GM23248 (cell line): ENCODE results near the gene ACVR1B. TPM values are rescaled to one million over a fixed set of nuclear protein-coding genes. Genes with fewer than 3 reads are reported as not detected.

Source experiments
- DNase-seq: peaks from one replicate; pipeline ENCODE4 v3.0.0-alpha.2; 2015
- H2AFZ ChIP-seq: fragments of 200-600 bp; sonication (generic); 2 replicates; pipeline ENCODE4 v1.6.1; 2016; ENCODE audit warnings: antibody characterized with exemption
- H3F3A ChIP-seq: fragments of 200-600 bp; sonication (generic); 2 replicates; pipeline ENCODE4 v1.6.1; 2016; ENCODE audit warnings: mild to moderate bottlenecking, antibody characterized with exemption, mixed run types; ENCODE audit not compliant: insufficient read depth
- H3K27ac ChIP-seq: fragments of 200-600 bp; sonication (generic); 2 replicates; pipeline ENCODE4 v1.5.1; 2016; ENCODE audit warnings: mild to moderate bottlenecking
- H3K27me3 ChIP-seq: fragments of 200-600 bp; sonication (generic); replicated peaks from 2 replicates; pipeline ENCODE4 v1.6.1; 2016; ENCODE audit warnings: mild to moderate bottlenecking; ENCODE audit not compliant: insufficient read depth
- H3K36me3 ChIP-seq: fragments of 200-600 bp; sonication (generic); 2 replicates; pipeline ENCODE4 v1.6.1; 2016; ENCODE audit warnings: low read depth, mild to moderate bottlenecking
- H3K4me1 ChIP-seq: fragments of 200-600 bp; sonication (generic); 2 replicates; pipeline ENCODE4 v1.6.1; 2016; ENCODE audit warnings: mild to moderate bottlenecking; ENCODE audit not compliant: insufficient read depth
- H3K4me2 ChIP-seq: fragments of 200-600 bp; sonication (generic); one replicate; pipeline ENCODE4 v1.6.1; 2016; ENCODE audit warnings: mild to moderate bottlenecking; ENCODE audit not compliant: unreplicated experiment
- H3K4me3 ChIP-seq: fragments of 200-600 bp; sonication (generic); 2 replicates; pipeline ENCODE4 v1.5.1; 2016; ENCODE audit warnings: mild to moderate bottlenecking
- H3K79me2 ChIP-seq: fragments of 200-600 bp; sonication (generic); 2 replicates; pipeline ENCODE4 v1.6.1; 2016; ENCODE audit warnings: mild to moderate bottlenecking; ENCODE audit not compliant: insufficient read depth
- H3K9ac ChIP-seq: fragments of 200-600 bp; sonication (generic); 2 replicates; pipeline ENCODE4 v1.6.1; 2016; ENCODE audit warnings: mild to moderate bottlenecking
- H3K9me2 ChIP-seq: fragments of 200-600 bp; sonication (generic); 2 replicates; pipeline ENCODE4 v1.6.1; 2016; ENCODE audit warnings: mixed run types, mild to moderate bottlenecking, moderate library complexity; ENCODE audit not compliant: insufficient read depth
- H3K9me3 ChIP-seq: fragments of 200-600 bp; sonication (generic); one replicate; pipeline ENCODE4 v1.6.1; 2017; ENCODE audit warnings: low read depth
- H4K20me1 ChIP-seq: fragments of 200-600 bp; sonication (generic); 2 replicates; pipeline ENCODE4 v1.6.0; 2016; ENCODE audit not compliant: insufficient read depth
- EZH2 ChIP-seq: fragments of 200-600 bp; sonication (generic); IDR thresholded peaks from 2 replicates; pipeline ENCODE4 v1.6.1; 2018; ENCODE audit warnings: antibody characterized with exemption, mild to moderate bottlenecking; ENCODE audit not compliant: insufficient read depth, poor library complexity, severe bottlenecking
- EZH2phosphoT487 ChIP-seq: fragments of 200-600 bp; sonication (generic); IDR thresholded peaks from 2 replicates; pipeline ENCODE4 v1.6.1; 2018; ENCODE audit warnings: antibody characterized with exemption, moderate library complexity, mild to moderate bottlenecking, low read depth; ENCODE audit not compliant: insufficient read depth
- WGBS, 2 experiments: methylation state at CpG; one replicate each; pipeline ENCODE4 v1.1.6; 2015 to 2017; ENCODE audit warnings: low lambda C conversion rate in 2 of 2, low coverage in 1 of 2; ENCODE audit errors: missing lambda C conversion rate in 2 of 2; 5-methylcytosine and 5-hydroxymethylcytosine counted together
- in situ Hi-C: fragments of 300-500 bp; cut with MboI; formaldehyde crosslinking; loops from 2 replicates; pipeline ENCODE4 v1.15.0; 2020
- polyA plus RNA-seq: library from polyadenylated mRNA; unstranded; fragments of >200 nt; fragmentation: Nextera tagmentation; extraction: Ambion mirVana; gene quantifications from 2 replicates; pipeline ENCODE4 v1.2.1, GENCODE V29; 2016
- total RNA-seq: library from RNA; depleted of rRNA; stranded (reverse); fragments of >200 nt; shearing (Covaris generic); gene quantifications from 2 replicates; pipeline ENCODE4 v1.2.3, GENCODE V29; 2014

Gene ACVR1B
- total and polyA plus RNA-seq, 2 experiments from 2014 or later, result 2.8 to 17.0 TPM

DNA sequence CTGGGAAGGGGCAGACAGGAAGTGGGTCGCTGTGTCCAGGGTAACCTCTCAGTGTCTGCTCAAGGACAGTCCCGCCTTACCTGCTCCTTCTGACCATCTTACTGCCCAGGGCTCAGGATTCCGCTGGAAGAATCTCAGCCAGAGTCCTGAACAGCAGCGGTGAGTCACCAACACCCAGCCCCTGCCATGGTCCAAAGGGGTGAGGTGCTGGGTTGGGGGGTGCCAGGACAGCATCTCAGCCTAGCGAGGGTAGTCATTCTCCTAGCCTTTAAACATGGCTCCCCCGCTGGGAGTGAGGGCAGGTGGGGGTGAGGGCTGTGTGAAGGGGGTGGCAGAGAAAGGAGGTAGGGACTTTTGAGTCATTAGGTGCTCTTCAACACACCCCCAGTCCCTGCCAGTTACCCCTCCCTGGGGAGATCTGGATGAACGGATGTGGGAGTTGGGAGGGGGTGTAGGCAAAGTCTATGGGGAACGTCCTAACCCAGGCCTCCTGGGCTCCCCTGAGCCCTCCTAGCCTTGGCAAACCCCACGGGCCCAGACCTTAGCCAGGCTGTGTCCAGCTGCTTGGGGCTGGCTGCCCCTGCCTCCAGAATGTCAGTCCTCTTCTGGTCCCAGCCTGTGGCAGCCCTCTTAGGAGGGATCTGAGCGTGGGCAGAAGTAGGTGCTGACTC is 57.7 kb downstream of the ACVR1B start:
- TF ChIP-seq EZH2phosphoT487 (no peak), EZH2 (no peak)
- Histone ChIP-seq H3K4me2 (no peak overlapping the region), H3K27me3 (no peaks in the 10 kb centered on the region), H3K36me3 (no peaks in the 10 kb centered on the region), H3K9ac (no peak overlapping the region), H3K4me1 (peaks cover 9% of the 10 kb centered on the region; the same call in 1 of the 2 replicates), H3K9me2 (no peaks in the 10 kb centered on the region), H3K27ac (no peak overlapping the region), H3K79me2 (no peaks in the 10 kb centered on the region), H2AFZ (no peak overlapping the region), H3F3A (peaks cover 9% of the 10 kb centered on the region; the same call in 1 of the 2 replicates), H3K4me3 (no peak overlapping the region), H3K9me3 (no peaks in the 10 kb centered on the region), H4K20me1 (no peaks in the 10 kb centered on the region)
- in situ Hi-C loops, result no loop called here
- WGBS, 2 experiments, result 93 to 95% methylated on average over 10 of the region's 10 CpGs
- no peak for DNase-seq

GRCh38 chr12:52010152-52010622 is 58.7 kb downstream of the ACVR1B start:
- H3K4me1 ChIP-seq, result peaks cover 9% of the 10 kb centered on the region; the same call in 1 of the 2 replicates
- peak overlapping the region; percentile 7; the same call in 1 of the 2 replicates for H3K27ac ChIP-seq
- peaks cover 9% of the 10 kb centered on the region; the same call in 1 of the 2 replicates for H3F3A ChIP-seq
- no peaks in the 10 kb centered on the region for H3K27me3 ChIP-seq
- peak overlapping the region; percentile 2 for H3K4me2 ChIP-seq
- TF ChIP-seq EZH2, result no peak
- no peak for TF ChIP-seq EZH2phosphoT487
- no peaks in the 10 kb centered on the region for H3K9me2 ChIP-seq
- peak; percentile 72 for DNase-seq
- in situ Hi-C loops, result no loop called here
- no peaks in the 10 kb centered on the region for H3K79me2 ChIP-seq
- H3K36me3 ChIP-seq, result no peaks in the 10 kb centered on the region
- 8 to 21% methylated on average over 7 to 11 of the region's 11 CpGs for WGBS, 2 experiments
- no peaks in the 10 kb centered on the region for H4K20me1 ChIP-seq
- H3K9me3 ChIP-seq, result no peaks in the 10 kb centered on the region
- peak overlapping the region; percentile 49 for H2AFZ ChIP-seq
- no peak overlapping the region for H3K4me3 ChIP-seq
- H3K9ac ChIP-seq, result peak overlapping the region; percentile 26; the same call in 1 of the 2 replicates

- H3K9me2 ChIP-seq, result no peaks in the 10 kb centered on the region
- peak overlapping the region; percentile 49 for H2AFZ ChIP-seq
- no peaks in the 10 kb centered on the region for H3K36me3 ChIP-seq
- H3K9ac ChIP-seq, result peak overlapping the region; percentile 26; the same call in 1 of the 2 replicates
- in situ Hi-C loops, result no loop called here
- H3K4me1 ChIP-seq, result peaks cover 9% of the 10 kb centered on the region; the same call in 1 of the 2 replicates
- no peak overlapping the region for H3K4me3 ChIP-seq
- no peaks in the 10 kb centered on the region for H4K20me1 ChIP-seq
- WGBS, 2 experiments, result 48% methylated on average over 7 to 8 of the region's 8 CpGs
- H3K27ac ChIP-seq, result peak overlapping the region; percentile 7; the same call in 1 of the 2 replicates
- TF ChIP-seq EZH2phosphoT487, result no peak
- no peak for TF ChIP-seq EZH2
- H3K4me2 ChIP-seq, result peak overlapping the region; percentile 2
- H3K79me2 ChIP-seq, result no peaks in the 10 kb centered on the region
- peaks cover 9% of the 10 kb centered on the region; the same call in 1 of the 2 replicates for H3F3A ChIP-seq
- no peak for DNase-seq
- no peaks in the 10 kb centered on the region for H3K9me3 ChIP-seq
- H3K27me3 ChIP-seq, result no peaks in the 10 kb centered on the region
These were observed 59.4 kb downstream of the ACVR1B start for GRCh38 chr12:52010692-52011601.

- Histone ChIP-seq H3K79me2 (no peaks in the 10 kb centered on the region), H3F3A (peaks cover 9% of the 10 kb centered on the region; the same call in 1 of the 2 replicates), H3K27me3 (no peaks in the 10 kb centered on the region), H3K9ac (no peak overlapping the region), H3K36me3 (no peaks in the 10 kb centered on the region), H3K4me2 (no peak overlapping the region), H3K9me2 (no peaks in the 10 kb centered on the region), H2AFZ (no peak overlapping the region), H3K27ac (no peak overlapping the region), H3K9me3 (no peaks in the 10 kb centered on the region), H4K20me1 (no peaks in the 10 kb centered on the region), H3K4me1 (peaks cover 9% of the 10 kb centered on the region; the same call in 1 of the 2 replicates), H3K4me3 (no peak overlapping the region)
- TF ChIP-seq EZH2phosphoT487 (no peak), EZH2 (no peak)
- no peak for DNase-seq
- in situ Hi-C loops, result no loop called here
- 96 to 97% methylated on average over 8 of the region's 8 CpGs for WGBS, 2 experiments
These were observed 60.2 kb downstream of the ACVR1B start for GRCh38 chr12:52011602-52012214.
